ENCODE measurements around the gene CCL27.

- no peak for TF ChIP-seq POLR2AphosphoS5 (IDR thresholded peaks at IDR 0.05; ENCODE audit: insufficient read depth in 1 of 2, low read depth in 1 of 2)
- TF ChIP-seq CTCF (IDR thresholded peaks at IDR 0.05) = no peak
- TF ChIP-seq POLR2A (IDR thresholded peaks at IDR 0.05) = no peak
Measured at GRCh38 chr9:34658461-34658860, 4.0 kb downstream of the CCL27 start.

Data from vagina (tissue), 2 donors.